Measurements from ENCODE around the gene LIPM.
"Not testable (repeated sequence)": the region's sequence is repeated elsewhere in the genome, so short reads cannot be mapped to it uniquely, and the experiment has no call there.

The LIPM gene

DNA sequence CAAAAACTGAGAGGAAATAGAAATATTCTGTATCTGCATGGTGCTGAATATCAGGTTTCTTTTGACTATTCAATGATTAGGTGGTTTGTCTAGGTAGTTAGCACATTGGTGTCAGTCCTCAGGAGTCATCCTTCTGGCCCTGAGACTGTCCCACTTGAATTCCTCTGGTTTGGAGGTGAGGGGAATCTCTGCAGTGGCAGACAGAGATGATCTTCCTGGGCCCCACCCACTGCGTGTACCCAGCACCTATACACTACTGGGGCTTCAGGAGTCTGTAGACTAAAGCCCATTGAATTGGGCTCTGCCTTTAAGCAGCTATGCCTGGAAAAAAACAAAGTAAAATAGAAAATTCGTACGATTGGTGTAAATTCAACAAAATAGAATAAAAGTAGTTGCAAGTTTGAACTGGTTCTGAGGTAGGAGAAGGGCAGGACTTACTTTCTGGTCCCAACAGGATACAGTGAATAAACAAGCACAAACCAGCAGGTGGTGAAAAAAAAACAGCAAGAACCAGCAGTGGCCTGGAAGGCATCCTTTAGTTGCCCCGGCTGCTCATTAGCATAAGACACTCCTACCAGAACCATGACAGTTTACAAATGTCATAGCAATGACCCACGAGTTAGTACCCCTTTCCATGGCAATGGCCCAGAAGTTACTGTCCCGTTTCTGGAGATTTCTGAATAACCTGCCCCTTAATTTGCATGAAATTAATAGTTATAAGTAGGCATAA is 1.7 kb downstream of the LIPM start:
- DNase-seq = no peak

DNA sequence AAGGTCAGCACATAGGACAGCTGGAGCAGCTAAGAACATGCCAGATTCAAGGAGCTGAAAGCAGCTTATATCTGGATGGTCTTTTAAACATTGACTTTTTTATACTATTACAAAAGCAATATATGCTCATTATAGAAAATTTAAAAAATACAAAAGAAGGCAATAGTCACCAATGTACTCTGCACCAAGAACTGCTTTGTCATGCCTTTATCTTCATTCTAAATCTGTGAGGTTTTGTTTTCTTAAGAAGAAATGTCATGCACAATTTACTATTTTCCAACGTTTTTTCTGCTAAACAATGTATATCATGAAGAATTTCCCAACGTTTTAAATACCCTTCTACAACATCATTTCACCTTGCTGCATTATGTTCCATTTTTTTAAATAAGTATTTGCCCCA is 2.8 kb downstream of the LIPM start:
- no peak for DNase-seq

DNA sequence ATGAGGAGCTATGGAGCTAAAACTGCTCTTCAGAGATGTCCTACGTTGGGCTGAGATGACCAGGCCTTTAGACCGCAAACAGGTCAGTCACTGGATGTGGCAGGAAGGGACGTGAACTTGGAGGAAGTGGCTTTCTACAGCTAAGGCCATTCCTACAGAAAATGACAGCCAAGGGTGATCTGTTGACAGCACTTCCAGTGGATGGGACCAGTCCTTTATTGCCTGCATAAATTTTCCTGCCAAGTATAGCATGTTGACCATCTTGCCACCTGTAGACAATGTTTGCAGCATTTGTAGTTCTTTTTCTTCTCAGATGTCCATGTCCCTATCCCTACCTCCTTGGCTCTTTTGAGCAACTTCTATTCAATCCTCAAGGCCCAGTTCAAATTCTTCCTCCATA is 3.4 kb downstream of the LIPM start:
- DNase-seq = no peak

DNA sequence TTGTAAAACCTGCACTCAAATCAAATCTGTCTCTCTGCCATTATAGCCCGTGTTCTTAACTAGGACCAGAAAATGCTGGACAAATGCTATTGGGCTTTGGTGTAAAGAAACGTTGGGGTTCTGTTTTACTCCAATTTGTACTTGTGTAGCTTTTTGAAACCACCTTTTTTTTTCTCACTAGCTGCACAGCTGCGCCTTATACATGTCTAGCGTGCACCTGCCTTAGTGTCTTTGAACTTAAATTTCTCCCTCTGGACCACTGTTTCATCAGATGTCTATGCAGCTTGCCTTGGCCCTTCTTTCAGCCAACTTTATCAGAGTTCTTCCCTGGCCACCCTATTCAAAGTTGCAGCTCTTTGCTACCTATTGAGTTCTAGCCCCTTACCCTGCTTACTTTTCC is 7.1 kb downstream of the LIPM start:
- no peak for DNase-seq

DNA sequence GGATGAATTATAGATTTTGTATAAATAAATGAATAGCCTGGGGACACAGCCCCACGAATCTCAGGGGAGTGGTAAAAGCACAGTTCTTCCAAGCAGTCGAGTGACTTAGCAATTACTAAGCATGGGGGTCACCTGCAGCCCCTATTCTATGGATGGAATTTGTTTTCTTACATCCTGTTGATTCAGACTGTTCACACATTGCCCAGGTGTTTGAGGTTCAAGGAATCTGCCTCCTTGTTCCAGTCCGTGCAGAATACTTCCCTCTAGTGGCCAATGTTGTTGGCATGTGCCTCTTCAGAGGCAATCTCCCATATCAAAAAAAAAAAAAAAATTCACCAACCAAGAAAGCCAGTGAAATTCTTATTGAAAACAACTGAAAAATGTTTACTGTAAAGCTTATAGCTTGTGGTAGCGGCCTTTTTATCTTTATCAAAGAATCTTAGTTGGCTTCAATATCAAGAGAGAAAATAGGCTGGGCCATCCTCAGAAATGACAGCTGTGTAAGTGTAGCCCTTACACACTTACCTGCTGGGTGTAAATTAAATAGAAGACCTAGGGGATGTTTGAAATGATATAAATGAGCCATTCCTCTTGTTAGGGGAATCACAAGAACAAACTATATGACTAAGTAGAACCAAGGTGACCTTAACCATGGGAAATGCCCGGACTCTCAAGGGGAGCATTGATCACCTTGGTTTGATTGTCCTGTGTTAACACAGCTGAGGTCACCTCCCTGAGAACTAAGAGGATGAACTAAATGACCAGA is 7.8 kb downstream of the LIPM start:
- no peak for DNase-seq

DNA sequence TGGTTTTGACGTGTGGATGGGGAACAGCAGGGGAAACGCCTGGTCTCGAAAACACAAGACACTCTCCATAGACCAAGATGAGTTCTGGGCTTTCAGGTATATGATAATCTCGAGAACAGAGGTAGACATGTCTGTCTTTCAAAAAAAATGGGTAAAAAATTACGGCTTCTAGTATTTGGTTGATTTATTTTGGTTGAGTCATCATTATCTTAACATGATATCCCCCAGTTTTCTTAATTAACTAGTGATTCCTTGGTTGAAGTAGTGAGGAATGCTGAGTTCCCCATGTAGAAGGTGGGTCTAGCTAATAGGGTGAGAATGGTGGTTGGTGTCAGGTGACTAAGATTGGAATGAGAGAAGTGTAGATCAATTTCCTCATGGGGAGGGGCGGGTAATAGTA is 10.7 kb downstream of the LIPM start:
- no peak for DNase-seq

DNA sequence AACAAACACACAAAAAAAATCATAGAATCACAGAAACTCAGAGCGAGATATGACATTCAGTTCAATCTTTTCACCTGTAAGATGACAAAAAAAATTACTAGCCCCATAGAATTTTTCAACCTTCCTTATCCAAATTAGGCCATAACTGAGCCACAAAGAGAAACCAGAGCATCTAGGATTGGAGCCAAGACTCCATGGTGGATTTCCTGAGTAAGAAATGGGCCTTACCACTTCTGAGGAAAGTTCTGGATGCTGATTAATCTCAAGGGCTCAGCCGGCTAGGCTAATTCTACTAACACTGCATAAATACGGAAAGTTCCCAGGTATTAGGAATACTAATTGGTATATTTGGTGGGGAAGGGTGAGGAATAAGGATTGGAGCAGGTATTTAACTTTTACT is 16.8 kb downstream of the LIPM start:
- DNase-seq = no peak

DNA sequence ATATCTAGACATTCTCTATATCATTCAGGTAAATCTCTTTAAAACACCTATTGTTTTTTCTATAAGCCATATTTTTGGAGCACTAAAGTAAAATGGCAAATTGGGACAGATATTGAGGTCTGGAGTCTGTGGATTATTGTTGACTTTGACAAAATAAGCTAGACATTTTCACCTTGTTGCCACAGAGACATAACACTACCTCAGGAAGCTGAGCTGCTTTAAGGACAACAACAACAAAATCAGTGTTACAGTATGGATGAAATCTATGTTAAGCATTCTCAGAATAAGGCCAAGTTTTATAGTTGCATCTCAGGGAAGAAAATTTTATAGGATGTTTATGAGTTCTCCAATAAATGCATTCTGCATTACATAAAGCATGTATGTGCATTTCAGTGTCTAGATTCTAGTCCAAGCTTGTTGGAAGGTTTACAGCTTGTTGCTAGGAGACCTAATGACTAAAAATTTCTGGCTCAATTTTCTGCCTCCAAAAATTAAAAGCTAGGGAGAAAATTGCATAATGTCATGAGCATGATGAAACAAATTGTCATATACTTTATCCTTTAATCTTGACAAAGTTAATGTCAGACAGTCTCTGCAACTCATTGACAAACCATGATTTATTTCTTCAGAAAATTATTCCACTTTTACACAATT is 18.3 kb downstream of the LIPM start:
- DNase-seq = no peak

DNA sequence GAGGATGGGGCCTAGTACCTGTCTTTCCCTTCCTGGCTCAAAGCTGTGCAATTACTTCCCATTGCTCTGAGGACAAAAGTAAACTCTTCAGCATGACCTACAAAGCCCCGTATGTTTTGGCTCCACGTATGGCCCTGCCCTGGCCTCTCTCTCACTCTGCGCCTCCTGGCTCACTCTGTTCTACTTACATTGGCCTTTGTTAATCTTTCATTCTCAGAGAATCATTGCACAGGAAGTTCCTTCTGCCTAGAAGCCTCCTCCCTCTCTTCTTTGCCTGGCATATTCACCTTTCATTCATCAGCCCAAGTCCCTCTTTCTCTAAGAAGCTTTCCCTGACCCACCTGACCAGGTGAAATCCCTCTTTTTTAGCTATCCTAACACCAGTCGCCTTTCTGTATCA is 23.9 kb downstream of the LIPM start:
- DNase-seq = no peak

DNA sequence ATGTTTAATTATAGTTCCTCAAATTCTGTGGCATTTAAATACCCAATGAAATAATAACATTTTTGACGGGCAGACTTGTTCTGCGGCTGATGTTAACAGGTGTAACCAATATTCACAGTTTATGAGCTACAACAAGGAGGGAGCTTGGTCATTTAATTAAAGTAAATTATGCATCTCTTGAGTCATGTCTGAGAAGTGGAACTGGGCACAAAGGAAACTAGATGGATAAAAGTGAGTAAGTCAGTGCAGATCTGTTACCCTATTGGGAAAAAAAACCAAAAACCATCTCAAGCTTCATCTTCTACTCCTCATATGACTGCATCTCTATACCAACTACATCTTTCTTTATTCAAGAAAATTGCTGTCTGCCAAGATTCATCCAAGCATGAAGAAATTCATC is 25.1 kb downstream of the LIPM start:
- no peak for DNase-seq

DNA sequence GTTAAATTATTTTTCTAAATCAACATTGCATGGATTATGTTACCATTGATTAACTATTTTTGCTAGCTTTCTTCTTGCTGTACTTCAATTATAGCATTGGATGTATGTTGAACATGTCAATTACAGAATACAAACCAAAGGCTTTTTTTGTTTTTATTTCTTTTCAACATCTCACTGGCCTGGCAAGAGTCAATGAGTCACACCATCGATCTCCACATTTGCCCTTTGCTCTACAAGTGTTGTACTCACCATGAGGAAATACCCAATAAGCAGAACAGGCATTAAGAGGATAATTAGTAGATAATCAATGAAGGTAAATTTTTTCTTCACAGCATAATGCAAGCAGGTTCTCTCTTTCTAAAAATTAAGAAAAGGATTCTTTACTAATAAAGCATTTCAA is 25.8 kb downstream of the LIPM start:
- no peak for DNase-seq

DNA sequence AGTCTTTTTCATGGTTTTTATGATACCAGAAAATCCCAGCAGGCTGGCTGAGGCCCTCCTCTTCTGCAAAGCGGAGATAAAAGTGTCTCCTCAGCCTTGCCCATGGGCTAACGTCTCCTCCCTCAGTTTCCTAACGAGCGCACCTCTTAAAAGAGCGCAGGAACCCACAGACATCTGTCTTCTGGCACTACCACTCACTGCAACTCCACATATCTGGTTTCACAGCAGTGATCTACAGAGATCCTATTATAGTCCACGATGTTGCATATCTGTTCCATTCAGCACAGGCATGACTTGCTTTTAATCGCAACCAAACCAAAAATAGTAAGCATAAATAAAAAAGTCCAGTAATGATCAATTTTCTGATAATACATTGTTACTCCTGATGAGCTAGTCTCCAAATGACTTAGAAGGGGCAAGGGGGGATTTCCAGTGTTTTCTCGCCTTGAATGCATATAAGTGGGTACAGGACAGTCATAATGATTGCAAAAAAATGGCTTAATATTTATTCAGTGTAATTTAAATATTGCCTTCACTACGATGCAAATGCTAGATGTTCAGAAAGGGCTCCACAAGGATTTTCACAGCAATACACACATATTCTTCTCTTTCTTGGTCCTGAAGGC is 28.2 kb downstream of the LIPM start:
- no peak for DNase-seq

DNA sequence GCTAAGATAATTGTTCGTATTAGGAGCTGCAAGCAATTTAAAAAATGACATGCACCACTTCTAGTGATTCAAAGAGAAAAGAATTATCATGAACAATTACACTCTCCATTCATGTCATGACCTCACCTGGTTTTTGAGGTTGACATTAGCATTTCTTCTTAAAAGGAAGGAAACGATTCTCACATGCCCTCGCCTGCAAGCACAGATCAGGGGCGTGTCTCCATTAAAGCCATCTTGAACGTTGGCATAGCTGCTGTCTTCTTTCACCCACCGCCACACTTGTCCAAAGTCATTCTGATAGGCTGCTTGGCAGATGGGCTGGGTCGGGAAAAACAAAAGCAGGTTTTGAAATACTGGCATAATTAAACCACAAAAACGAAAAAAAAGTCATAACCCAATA is 29.2 kb downstream of the LIPM start:
- no peak for DNase-seq

DNA sequence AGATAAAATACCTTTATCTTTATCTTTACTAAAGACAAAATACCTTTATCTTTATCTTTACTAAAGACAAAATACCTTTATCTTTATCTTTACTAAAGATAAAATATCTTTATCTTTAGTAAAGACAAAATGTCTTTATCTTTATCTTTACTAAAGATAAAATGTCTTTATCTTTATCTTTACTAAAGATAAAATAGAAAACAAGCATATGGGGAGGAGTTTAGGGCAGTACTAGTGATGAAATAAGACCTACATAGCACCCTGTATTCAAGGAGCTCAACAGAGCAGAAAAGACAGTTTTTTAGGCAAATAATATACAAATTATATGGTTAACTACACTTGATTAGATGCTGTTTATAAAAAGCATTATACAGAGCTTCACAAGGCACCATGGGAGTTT is 29.8 kb downstream of the LIPM start:
- DNase-seq = no peak

DNA sequence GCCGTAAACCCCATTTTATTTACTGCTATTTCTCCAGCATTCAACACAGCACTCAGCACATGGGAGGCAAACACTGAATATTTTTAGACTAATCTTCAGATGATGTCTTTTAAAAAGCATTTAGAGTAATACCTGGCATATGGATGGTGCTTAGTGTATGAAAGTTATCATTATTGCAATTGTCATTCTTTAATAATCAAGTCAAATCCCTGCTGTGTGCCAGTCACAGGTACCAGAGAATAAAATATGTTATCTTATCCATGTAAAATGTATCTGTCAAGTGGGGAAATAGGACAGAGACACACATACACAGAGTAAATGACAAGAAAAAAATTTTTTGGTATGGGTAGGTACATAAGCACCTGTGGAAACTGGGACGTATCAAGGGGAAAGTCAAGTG is 30.6 kb downstream of the LIPM start:
- DNase-seq = no peak

DNA sequence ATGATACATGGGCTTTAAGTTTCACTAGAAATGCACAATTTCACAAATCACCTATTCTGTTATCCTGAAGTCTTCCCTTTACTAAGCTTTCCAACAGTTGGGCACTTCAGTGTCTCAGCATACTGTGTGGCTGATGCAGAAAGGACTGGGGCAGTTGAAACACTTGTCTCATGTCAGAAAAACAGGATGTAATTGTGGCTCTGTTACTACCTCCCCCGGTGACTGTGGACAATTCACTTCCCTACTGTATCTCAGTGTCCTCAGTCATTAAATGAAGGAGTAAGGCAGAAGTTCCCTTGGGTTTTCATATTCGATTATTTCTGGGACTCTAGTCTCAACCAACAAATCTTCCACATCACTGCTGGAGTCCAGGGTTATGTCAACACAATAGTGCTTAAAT is 31.2 kb downstream of the LIPM start:
- no peak for DNase-seq

DNA sequence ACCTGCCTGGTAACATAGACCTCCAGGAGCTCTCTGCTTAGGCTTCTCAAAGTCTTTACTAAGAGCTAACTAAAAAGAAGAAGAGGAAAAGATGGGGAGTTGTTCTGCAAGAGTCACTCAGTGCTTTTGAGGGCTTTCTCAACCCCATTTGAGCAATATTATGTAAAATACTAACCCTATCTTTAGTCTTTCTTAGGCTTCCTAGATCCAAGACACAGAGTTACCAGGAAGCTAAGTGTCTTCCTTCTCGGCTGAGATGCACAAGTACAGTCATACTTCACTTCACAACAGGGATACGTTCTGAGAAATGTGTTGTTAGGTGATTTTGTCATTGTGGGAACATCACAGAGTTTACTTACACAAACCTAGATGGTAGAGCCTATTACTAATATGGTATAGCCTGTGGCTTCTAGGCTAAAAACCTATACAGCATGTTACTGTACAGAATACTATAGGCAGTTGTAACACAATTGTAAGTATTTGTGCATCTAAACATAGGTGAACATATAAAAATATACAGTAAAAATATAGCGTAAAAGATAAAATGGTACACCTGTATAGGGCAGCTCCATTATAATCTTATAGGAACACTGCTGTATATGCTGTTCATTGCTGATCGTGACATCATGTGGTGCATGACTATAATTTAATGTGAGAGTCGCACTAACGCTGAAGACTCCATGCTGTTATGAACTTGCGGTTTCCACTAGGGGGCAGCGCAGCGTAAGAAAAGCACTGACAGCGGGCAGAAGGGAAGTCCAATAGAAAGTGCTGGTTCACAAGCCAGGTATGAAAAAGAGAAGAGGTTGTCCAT is 32.8 kb downstream of the LIPM start:
- DNase-seq = peak; percentile 19

DNA sequence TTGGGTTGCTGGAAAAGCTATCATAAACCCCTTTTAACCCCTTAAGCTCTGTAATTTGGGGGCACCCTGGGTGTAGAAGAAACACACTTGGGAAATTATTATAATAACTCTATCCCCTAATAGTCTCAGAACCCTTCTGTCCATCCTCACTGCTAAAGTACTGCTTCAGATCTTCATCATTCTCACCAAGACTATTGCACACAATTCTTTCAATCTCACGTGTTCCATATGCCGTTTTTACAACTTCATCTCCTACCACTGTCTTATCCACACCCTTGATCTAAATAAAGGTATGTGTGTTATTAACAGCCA is 33.3 kb downstream of the LIPM start:
- no peak for DNase-seq

DNA sequence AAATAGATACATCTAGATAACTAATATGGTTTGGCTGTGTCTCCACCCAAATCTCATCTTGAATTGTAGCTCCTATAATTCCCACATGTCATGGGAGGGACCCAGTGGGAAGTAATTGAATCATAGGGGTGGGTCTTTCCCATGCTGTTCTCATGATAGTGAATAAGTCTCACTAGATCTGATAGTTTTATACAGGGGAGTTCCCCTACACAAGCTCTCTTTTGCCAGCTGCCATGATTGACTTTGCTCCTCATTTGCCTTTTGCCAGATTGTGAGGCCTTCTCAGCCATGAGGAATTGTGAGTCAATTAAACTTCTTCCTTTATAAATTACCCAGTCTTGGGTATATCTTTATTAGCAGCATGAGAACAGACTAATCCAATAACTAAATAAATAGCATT is 35.1 kb downstream of the LIPM start:
- DNase-seq = not testable (repeated sequence)

DNA sequence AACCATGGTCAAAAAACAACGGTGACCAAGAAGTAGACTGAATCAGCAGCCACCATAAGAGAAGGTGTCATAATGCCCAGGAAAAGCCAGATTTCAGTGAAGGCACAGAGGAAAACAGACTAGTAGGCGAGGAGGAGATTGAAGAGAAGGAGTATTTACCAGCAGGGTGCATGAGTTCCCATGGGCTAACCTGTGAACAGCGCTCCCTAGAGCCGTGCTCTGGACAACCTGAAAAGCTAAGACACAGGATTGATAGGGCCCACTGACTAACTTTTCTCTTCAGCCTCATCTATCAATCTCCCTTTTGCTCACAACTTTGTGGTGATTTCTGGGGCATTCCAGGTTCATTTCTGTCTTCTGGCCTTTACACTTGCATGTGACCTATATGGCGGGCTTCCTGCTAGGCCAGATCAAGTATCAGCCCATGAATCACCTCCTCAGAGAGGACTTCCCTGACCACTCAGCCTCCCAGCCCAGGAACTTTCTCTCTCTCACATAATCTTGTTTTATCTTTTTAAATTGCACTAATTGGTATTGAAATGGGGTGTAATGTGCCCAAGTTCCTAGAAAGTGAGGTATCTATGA is 36.3 kb downstream of the LIPM start:
- DNase-seq = no peak

DNA sequence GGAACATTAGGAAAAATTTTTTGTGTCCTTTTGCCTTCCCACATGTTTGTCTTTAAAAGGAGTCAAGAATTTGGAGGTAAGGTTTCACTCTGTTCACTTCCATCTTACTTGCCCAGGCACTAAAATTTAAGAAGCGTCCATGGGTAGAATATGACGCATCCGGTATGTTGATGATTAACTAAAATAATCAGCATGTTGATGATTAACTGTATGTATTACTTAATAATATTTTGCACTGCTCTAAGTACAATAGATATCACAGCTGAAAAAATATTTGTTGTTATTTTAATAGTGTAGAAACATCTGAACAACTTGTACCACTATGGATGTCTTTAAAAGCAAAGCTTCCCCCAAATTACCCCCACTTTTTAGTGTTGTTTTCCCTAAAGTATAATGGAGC is 37.6 kb downstream of the LIPM start:
- no peak for DNase-seq

DNA sequence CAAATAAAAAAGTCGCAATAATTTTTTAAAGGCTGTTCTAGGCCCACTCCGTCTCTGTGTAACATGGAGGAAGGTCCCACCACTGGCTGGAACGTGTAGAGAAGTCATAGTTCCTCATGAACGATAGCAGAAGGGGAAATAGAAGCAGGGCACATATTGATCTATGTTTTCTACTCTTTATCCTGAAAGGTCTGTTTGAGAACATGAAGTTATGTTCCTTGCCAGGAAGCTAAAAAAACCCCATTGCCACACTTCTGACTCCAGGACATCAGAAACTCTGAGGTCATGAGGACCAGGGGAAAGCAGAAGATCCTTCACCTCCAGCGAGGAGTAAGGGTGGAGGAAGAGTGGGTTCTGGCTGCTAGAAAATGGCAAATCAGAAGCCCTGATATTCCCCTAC is 38.4 kb downstream of the LIPM start:
- DNase-seq = no peak
